Tibial artery (tissue), 4 donors: Measurements from ENCODE around the gene SLFN13.
A peak's percentile ranks its signal among the peaks of the same experiment; 100 is the strongest.

ENCODE experiments used
- DNase-seq, 2 donors: peaks; one replicate each; pipeline ENCODE4 v3.0.0-alpha.2; 2019
- H3K27ac ChIP-seq, 2 donors: fragments of 200-600 bp; sonication (generic) in 1 of 2; 1 replicate in 1 of 2; 2 replicates in 1 of 2; pipeline ENCODE4 v1.5.1; 2018 to 2019; ENCODE audit warnings: mild to moderate bottlenecking in 1 of 2
- H3K27me3 ChIP-seq, 2 donors: fragments of 200-600 bp; sonication (generic) in 1 of 2; one replicate each; pipeline versions ENCODE4 v1.5.1 to v1.6.0; 2016 to 2019
- H3K36me3 ChIP-seq, 3 donors: fragments of 200-600 bp; sonication (generic) in 2 of 3; one replicate each; pipeline ENCODE4 v1.5.1; 2016 to 2019; ENCODE audit warnings: mild to moderate bottlenecking in 2 of 3
- H3K4me1 ChIP-seq, 4 donors: fragments of 200-600 bp; sonication (generic) in 2 of 4; 1 replicate in 3 of 4; 2 replicates in 1 of 4; pipeline ENCODE4 v1.5.1; 2016 to 2019
- H3K4me3 ChIP-seq, 2 donors: fragments of 200-600 bp; sonication (generic) in 1 of 2; 1 replicate in 1 of 2; 2 replicates in 1 of 2; pipeline ENCODE4 v1.5.1; 2018 to 2019; ENCODE audit warnings: mild to moderate bottlenecking in 2 of 2
- H3K9me3 ChIP-seq, 3 donors: fragments of 200-600 bp; sonication (generic) in 1 of 3; one replicate each; pipeline ENCODE4 v1.5.1; 2016 to 2019
- intact Hi-C: fragments of 100-400 bp; cut with DNase I; formaldehyde crosslinking; loops from one replicate; pipeline ENCODE4 v1.15.0; 2023; ENCODE audit warnings: low total_unique reads
- TF ChIP-seq, protein P1 (sequence below), 2 experiments: fragments of 200-600 bp in 1 of 2; fragments of 450-650 bp in 1 of 2; IDR thresholded peaks; one replicate each; pipeline ENCODE4 v1.5.1; 2017 to 2019; ENCODE audit warnings: antibody characterized with exemption in 2 of 2, mild to moderate bottlenecking in 1 of 2, moderate library complexity in 1 of 2

Gene SLFN13

DNA sequence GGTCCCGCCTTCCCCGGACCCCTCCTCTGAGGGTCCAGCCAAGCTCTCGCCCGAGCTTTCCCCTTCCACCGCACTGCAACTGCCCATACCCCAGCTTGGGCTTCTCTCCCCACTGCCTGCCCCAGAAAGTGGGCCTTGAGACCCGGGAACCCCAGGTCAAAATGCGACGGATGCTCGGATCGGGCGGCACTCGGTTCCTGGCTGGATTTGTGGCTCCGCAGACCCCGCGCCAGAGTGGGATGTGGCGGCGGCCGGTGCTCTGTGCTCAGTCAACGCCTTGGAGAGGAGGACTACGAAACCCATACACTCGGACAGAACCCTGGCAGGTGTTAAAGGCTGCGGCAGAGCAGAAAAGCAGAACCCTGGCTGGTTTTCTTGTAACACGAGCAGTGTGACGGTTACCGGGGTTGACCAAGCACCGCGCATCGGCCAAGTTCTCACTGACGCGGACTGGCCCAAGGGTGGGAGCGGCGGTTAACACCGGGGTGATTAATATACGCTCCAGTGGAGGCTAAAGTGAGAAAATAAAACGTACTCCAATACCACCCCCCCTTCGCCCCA, 885 bp upstream of the SLFN13 start:
- intact Hi-C loops: no loop called here
- H3K27ac ChIP-seq: no peak overlapping the region

DNA sequence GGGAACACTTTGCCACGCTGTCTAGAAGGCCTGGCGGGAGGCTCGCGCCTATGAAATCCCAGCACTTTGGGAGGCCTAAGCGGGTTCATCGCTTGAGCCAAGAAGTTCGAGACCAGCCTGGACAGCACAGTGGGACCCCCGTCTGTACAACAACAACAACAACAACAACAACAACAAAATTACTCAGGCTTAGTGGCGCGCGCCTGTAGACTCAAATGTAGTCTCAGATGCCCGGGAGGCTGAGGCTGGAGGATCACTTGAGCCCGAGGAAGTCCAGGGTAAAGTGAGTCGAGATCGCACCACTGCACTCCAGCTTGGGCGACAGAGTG, 297 bp upstream of the SLFN13 start:
- Histone ChIP-seq H3K27ac (no peak overlapping the region), H3K4me1 (peaks cover 0 to 22% (median 4%) of the 10 kb centered on the region in 4 donors), H3K9me3 (no peaks in the 10 kb centered on the region), H3K27me3 (peaks cover 2 to 19% of the 10 kb centered on the region in 2 donors), H3K36me3 (no peaks in the 10 kb centered on the region), H3K4me3 (peak overlapping the region; percentile 48 to 63)
- DNase-seq: no peak
- TF ChIP-seq, protein P1, sequence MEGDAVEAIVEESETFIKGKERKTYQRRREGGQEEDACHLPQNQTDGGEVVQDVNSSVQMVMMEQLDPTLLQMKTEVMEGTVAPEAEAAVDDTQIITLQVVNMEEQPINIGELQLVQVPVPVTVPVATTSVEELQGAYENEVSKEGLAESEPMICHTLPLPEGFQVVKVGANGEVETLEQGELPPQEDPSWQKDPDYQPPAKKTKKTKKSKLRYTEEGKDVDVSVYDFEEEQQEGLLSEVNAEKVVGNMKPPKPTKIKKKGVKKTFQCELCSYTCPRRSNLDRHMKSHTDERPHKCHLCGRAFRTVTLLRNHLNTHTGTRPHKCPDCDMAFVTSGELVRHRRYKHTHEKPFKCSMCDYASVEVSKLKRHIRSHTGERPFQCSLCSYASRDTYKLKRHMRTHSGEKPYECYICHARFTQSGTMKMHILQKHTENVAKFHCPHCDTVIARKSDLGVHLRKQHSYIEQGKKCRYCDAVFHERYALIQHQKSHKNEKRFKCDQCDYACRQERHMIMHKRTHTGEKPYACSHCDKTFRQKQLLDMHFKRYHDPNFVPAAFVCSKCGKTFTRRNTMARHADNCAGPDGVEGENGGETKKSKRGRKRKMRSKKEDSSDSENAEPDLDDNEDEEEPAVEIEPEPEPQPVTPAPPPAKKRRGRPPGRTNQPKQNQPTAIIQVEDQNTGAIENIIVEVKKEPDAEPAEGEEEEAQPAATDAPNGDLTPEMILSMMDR (IDR thresholded peaks at IDR 0.05): no peak
- intact Hi-C loops: no loop called here

More for the DNA sequence above, 885 bp upstream of the SLFN13 start:
- Histone ChIP-seq H3K36me3 (no peaks in the 10 kb centered on the region), H3K4me1 (peaks cover 0 to 22% (median 4%) of the 10 kb centered on the region in 4 donors), H3K27me3 (peaks cover 2 to 25% of the 10 kb centered on the region in 2 donors), H3K9me3 (no peaks in the 10 kb centered on the region), H3K4me3 (peak overlapping the region; percentile 31 to 63)
- DNase-seq: peak; percentile 21 to 63
- TF ChIP-seq, protein P1 (IDR thresholded peaks at IDR 0.05): no peak

GRCh38 chr17:35447499-35447898, 1.1 kb downstream of the SLFN13 start:
- intact Hi-C loops: no loop called here

GRCh38 chr17:35438433-35438832, 10.1 kb downstream of the SLFN13 start:
- no peak overlapping the region for H3K27ac ChIP-seq
- no peaks in the 10 kb centered on the region for H3K27me3 ChIP-seq
- no peak overlapping the region for H3K4me3 ChIP-seq
- peaks cover 0 to 7% (median 6%) of the 10 kb centered on the region in 4 donors for H3K4me1 ChIP-seq
- no peak for DNase-seq
- TF ChIP-seq, protein P1 (IDR thresholded peaks at IDR 0.05): no peak
- intact Hi-C loops: no loop called here
- H3K9me3 ChIP-seq: no peaks in the 10 kb centered on the region
- no peaks in the 10 kb centered on the region for H3K36me3 ChIP-seq

More at GRCh38 chr17:35447499-35447898, 1.1 kb downstream of the SLFN13 start:
- Histone ChIP-seq H3K4me3 (no peak overlapping the region), H3K27ac (no peak overlapping the region), H3K4me1 (peaks cover 0 to 22% (median 4%) of the 10 kb centered on the region in 4 donors), H3K36me3 (no peaks in the 10 kb centered on the region), H3K9me3 (no peaks in the 10 kb centered on the region), H3K27me3 (peaks cover 2 to 18% of the 10 kb centered on the region in 2 donors)
- DNase-seq: no peak
- TF ChIP-seq, protein P1 (IDR thresholded peaks at IDR 0.05): no peak

DNA sequence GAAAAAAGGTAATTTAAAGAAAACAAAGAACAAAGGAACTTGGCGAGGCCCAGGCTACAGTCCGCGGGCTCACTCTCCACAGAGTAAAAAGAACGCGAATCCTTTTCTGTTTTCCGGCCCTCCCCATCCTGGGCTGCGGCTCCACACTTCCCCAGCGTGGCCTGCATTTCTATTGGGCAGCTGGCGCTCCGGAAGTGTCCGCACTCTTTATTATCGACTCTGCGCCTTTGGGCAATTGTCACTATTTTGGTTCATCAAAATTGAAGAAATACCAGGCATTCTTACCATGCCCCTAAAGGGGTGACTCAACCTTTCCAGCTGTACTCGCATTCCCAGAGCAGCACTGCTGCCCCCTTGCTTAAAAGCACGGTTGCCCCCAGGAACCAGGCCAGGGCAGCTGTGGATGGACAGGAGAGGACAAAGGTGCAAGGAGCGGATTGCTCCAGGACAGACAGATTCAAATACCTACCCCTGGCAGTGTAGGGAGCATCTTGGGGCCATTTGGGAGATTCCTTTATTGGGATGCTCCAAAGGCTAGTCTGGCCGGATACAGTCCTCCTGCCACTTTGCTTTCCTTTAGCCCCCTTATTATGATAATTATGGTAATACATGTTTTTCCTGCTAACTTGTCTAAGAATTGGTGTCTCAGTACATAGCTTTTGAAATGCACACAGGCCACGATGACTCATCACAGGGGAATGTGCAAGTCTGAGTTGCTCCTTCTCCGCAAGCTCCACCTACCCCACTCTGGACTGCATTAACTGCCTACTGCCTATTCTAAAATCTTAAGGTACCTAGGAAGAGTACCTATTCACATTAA, 15.3 kb downstream of the SLFN13 start:
- no peaks in the 10 kb centered on the region for H3K9me3 ChIP-seq
- peak overlapping the region; percentile 73 to 76 for H3K27ac ChIP-seq
- peaks cover 0 to 24% (median 21%) of the 10 kb centered on the region in 4 donors for H3K4me1 ChIP-seq
- intact Hi-C loops: no loop called here
- peak overlapping the region; percentile 59 to 77 for H3K4me3 ChIP-seq
- H3K27me3 ChIP-seq: no peaks in the 10 kb centered on the region
- peak; percentile 76 to 79 for DNase-seq
- no peaks in the 10 kb centered on the region for H3K36me3 ChIP-seq
- TF ChIP-seq, protein P1 (IDR thresholded peaks at IDR 0.05): no peak
